KMS-11 (cell line): ENCODE results near the gene CDKN2C.

Source experiments
- H2AFZ ChIP-seq: fragments of 200-600 bp; sonication (generic); 2 replicates; pipeline ENCODE4 v1.6.1; 2016; ENCODE audit warnings: antibody characterized with exemption, mixed run types, low read depth
- H3K27ac ChIP-seq: fragments of 200-600 bp; sonication (generic); 2 replicates; pipeline ENCODE4 v1.6.1; 2016; ENCODE audit warnings: mild to moderate bottlenecking, mixed run types
- H3K27me3 ChIP-seq: fragments of 200-600 bp; sonication (generic); 2 replicates; pipeline ENCODE4 v1.6.1; 2017; ENCODE audit warnings: mild to moderate bottlenecking, low read depth, mixed run types, moderate library complexity; ENCODE audit not compliant: insufficient read depth
- H3K36me3 ChIP-seq: fragments of 200-600 bp; sonication (generic); 2 replicates; pipeline ENCODE4 v1.6.1; 2017; ENCODE audit warnings: mild to moderate bottlenecking, mixed run types; ENCODE audit not compliant: insufficient read depth
- H3K4me1 ChIP-seq: fragments of 200-600 bp; sonication (generic); 2 replicates; pipeline ENCODE4 v1.6.1; 2016; ENCODE audit warnings: mild to moderate bottlenecking, low read depth, mixed run types; ENCODE audit not compliant: poor library complexity, severe bottlenecking
- H3K4me2 ChIP-seq: fragments of 200-600 bp; sonication (generic); 2 replicates; pipeline ENCODE4 v1.7.0; 2016; ENCODE audit warnings: mild to moderate bottlenecking, mixed run types
- H3K4me3 ChIP-seq: fragments of 200-600 bp; sonication (generic); IDR thresholded peaks from 2 replicates; pipeline ENCODE4 v1.6.1; 2017; ENCODE audit warnings: low read depth, low read length, mixed read lengths; ENCODE audit not compliant: insufficient read depth
- H3K79me2 ChIP-seq: fragments of 200-600 bp; sonication (generic); 2 replicates; pipeline ENCODE4 v1.6.1; 2016; ENCODE audit warnings: low read depth, mixed run types; ENCODE audit not compliant: insufficient read depth
- H3K9ac ChIP-seq: fragments of 200-600 bp; sonication (generic); 2 replicates; pipeline ENCODE4 v1.6.1; 2016; ENCODE audit warnings: mild to moderate bottlenecking, mixed run types
- H4K20me1 ChIP-seq: fragments of 200-600 bp; sonication (generic); 2 replicates; pipeline ENCODE4 v1.6.1; 2016; ENCODE audit warnings: mild to moderate bottlenecking, mixed run types; ENCODE audit not compliant: insufficient read depth
- TF ChIP-seq, protein P1 (sequence below): fragments of 200-600 bp; sonication (generic); conservative IDR thresholded peaks from 2 replicates; pipeline ENCODE4 v1.6.1; 2017; ENCODE audit warnings: low read depth, mild to moderate bottlenecking, antibody characterized with exemption, low read length, moderate library complexity, mixed read lengths

CDKN2C gene

DNA sequence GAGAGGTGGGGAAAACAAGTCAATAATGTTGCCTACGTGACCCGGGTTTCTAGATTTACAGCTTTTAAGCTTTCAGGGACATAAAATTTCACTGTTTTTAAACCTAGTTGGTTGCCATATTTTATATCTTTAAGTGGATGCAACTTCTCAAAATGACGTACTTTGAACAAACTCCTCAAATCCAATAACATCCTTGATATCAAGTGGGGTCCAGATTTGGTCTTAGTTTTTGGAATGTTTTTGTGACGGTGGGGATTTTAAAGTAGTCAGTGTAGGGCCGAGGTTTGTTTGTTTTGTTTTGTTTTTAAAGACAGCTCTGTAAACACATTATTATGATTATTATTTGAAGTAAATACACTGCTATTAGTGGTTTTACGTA lies 453 bp downstream of the CDKN2C start:
- TF ChIP-seq, protein P1, sequence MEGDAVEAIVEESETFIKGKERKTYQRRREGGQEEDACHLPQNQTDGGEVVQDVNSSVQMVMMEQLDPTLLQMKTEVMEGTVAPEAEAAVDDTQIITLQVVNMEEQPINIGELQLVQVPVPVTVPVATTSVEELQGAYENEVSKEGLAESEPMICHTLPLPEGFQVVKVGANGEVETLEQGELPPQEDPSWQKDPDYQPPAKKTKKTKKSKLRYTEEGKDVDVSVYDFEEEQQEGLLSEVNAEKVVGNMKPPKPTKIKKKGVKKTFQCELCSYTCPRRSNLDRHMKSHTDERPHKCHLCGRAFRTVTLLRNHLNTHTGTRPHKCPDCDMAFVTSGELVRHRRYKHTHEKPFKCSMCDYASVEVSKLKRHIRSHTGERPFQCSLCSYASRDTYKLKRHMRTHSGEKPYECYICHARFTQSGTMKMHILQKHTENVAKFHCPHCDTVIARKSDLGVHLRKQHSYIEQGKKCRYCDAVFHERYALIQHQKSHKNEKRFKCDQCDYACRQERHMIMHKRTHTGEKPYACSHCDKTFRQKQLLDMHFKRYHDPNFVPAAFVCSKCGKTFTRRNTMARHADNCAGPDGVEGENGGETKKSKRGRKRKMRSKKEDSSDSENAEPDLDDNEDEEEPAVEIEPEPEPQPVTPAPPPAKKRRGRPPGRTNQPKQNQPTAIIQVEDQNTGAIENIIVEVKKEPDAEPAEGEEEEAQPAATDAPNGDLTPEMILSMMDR: no peak
- H3K4me1 ChIP-seq: no peaks in the 10 kb centered on the region

DNA sequence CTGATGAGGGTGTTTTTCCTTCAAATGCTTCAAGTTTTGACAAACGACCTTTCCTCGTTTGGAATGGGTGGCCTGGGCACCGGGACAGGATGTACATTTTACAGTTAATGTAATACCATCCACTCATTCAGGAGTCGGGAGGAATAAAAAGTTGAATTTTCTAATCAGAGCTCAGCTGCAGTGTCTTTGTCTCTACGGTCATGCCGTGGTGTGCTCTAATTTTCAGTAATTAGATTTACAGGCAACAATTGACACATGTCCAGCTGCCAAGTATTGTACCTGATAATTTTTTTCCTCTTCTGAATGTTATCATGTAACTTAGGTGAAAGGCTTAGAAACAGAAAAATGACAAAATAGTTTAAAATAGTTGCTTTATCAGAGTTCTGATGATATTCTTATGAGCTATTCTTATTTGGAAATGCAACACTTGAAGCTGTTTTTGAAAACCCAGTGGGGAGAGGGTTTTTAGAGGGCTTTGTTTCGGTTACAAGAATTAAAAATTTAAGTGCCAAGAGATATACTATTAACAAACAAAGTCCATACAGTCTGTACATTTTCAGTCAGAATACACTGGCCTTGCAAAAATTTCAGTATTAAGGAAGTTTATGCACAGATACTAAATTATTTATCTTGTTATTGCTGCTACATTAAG lies 1.0 kb downstream of the CDKN2C start:
- Histone ChIP-seq H3K4me1 (no peaks in the 10 kb centered on the region), H3K79me2 (peaks cover 87% of the 10 kb centered on the region), H2AFZ (no peak overlapping the region), H3K4me2 (peak overlapping the region; percentile 21; the same call in 1 of the 2 replicates), H3K27ac (peak overlapping the region; percentile 99), H3K9ac (peak overlapping the region; percentile 98), H4K20me1 (no peaks in the 10 kb centered on the region), H3K27me3 (no peaks in the 10 kb centered on the region), H3K4me3 (no peak overlapping the region), H3K36me3 (peaks cover 10% of the 10 kb centered on the region; the same call in 1 of the 2 replicates)
- TF ChIP-seq, protein P1: no peak

More for the DNA sequence above, 453 bp downstream of the CDKN2C start:
- H2AFZ ChIP-seq: no peak overlapping the region
- H4K20me1 ChIP-seq: no peaks in the 10 kb centered on the region
- peaks cover 10% of the 10 kb centered on the region; the same call in 1 of the 2 replicates for H3K36me3 ChIP-seq
- peak overlapping the region; percentile 99 for H3K27ac ChIP-seq
- peaks cover 85% of the 10 kb centered on the region for H3K79me2 ChIP-seq
- no peaks in the 10 kb centered on the region for H3K27me3 ChIP-seq
- no peak overlapping the region for H3K4me3 ChIP-seq
- peak overlapping the region; percentile 98 for H3K9ac ChIP-seq
- peak overlapping the region; percentile 21; the same call in 1 of the 2 replicates for H3K4me2 ChIP-seq

DNA sequence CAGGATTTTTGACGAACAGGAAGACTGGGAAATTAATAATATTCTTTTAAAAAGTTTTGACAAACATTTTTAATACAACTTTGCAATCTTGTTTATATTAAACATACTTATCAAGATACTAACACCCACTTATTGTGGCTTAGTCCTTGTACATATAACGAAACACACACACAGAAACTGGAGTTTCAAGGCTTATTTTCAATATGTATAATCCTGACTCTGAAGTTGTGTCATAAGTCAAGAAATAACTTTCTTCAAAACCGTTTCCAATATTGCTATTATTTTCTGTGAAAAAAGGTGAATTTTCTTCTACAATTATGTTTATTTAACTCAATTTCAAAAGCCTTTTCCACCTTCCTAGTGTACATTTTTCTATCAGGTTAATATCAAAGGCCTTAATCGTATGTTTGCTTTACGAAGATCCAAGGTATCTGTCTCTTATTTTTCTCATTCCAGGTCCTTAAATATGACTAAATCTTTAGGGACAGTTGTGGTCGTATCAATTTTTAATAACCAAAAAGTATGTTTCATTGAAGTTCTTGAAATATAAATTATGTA lies 1.8 kb downstream of the CDKN2C start:
- Histone ChIP-seq H3K27ac (peak overlapping the region; percentile 99), H3K9ac (peak overlapping the region; percentile 98), H4K20me1 (no peaks in the 10 kb centered on the region), H3K27me3 (no peaks in the 10 kb centered on the region), H3K4me2 (peak overlapping the region; percentile 21; the same call in 1 of the 2 replicates), H3K79me2 (peaks cover 88% of the 10 kb centered on the region), H3K4me3 (no peak overlapping the region), H2AFZ (no peak overlapping the region), H3K4me1 (no peaks in the 10 kb centered on the region), H3K36me3 (peaks cover 10% of the 10 kb centered on the region; the same call in 1 of the 2 replicates)
- TF ChIP-seq, protein P1: no peak

DNA sequence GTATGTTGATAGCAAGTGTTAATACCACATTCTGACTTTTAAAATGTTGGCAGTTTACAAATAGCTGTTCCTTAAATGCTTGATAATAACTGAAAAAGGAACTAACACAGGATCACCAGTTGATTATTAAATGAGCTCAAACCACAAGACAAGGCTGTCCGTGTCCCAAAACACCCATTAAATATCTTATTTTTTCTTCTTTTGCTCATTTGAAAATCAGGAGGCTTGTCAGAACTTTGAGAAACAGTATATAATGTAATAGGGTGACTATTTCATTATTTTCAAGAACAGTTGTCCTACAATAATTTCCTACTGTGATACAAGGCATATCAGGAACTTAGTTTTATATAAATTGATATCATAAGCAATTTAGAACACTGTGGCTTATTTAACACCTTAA lies 2.7 kb downstream of the CDKN2C start:
- Histone ChIP-seq H4K20me1 (no peaks in the 10 kb centered on the region), H2AFZ (no peak overlapping the region), H3K4me1 (no peaks in the 10 kb centered on the region), H3K79me2 (peaks cover 87% of the 10 kb centered on the region), H3K36me3 (peaks cover 10% of the 10 kb centered on the region; the same call in 1 of the 2 replicates), H3K9ac (peak overlapping the region; percentile 98), H3K4me2 (peak overlapping the region; percentile 72), H3K27me3 (no peaks in the 10 kb centered on the region), H3K27ac (peak overlapping the region; percentile 99), H3K4me3 (no peak overlapping the region)
- TF ChIP-seq, protein P1: no peak
